Measurements from ENCODE around the gene SDK1. TPM values are rescaled to one million over a fixed set of nuclear protein-coding genes. Genes with fewer than 3 reads are reported as not detected.

Gene SDK1
- total RNA-seq, 1 donor from 2014 or later = 37.6 TPM

GRCh38 chr7:4115442-4115841, 814.4 kb downstream of the SDK1 start:
- H3K4me1 Mint-ChIP-seq (ENCODE audit: low read depth) = no peaks in the 10 kb centered on the region
- H3K27ac Mint-ChIP-seq = no peak overlapping the region
- H3K36me3 Mint-ChIP-seq (ENCODE audit: insufficient read depth) = peaks cover 40% of the 10 kb centered on the region
- H3K27me3 Mint-ChIP-seq = no peaks in the 10 kb centered on the region
- H3K4me3 Mint-ChIP-seq (ENCODE audit: low read depth) = no peak overlapping the region
- TF ChIP-seq CTCF (IDR thresholded peaks at IDR 0.05; ENCODE audit: unreplicated experiment) = no peak
- peaks cover 18% of the 10 kb centered on the region for H3K9me3 Mint-ChIP-seq (ENCODE audit: low read depth)
- DNase-seq (ENCODE audit: low spot score, unreplicated experiment) = no peak

GRCh38 chr7:4115941-4116610, 815.0 kb downstream of the SDK1 start:
- Mint-ChIP-seq H3K27ac (no peak overlapping the region), H3K27me3 (no peaks in the 10 kb centered on the region), H3K4me1 (ENCODE audit: low read depth) (no peaks in the 10 kb centered on the region), H3K4me3 (ENCODE audit: low read depth) (no peak overlapping the region), H3K9me3 (ENCODE audit: low read depth) (peaks cover 20% of the 10 kb centered on the region), H3K36me3 (ENCODE audit: insufficient read depth) (peaks cover 40% of the 10 kb centered on the region)
- TF ChIP-seq CTCF (IDR thresholded peaks at IDR 0.05; ENCODE audit: unreplicated experiment) = no peak
- no peak for DNase-seq (ENCODE audit: low spot score, unreplicated experiment)

- DNase-seq (ENCODE audit: low spot score, unreplicated experiment) = no peak
- H3K4me3 Mint-ChIP-seq (ENCODE audit: low read depth) = no peak overlapping the region
- H3K36me3 Mint-ChIP-seq (ENCODE audit: insufficient read depth) = peaks cover 30% of the 10 kb centered on the region
- H3K27me3 Mint-ChIP-seq = no peaks in the 10 kb centered on the region
- no peak for TF ChIP-seq CTCF (IDR thresholded peaks at IDR 0.05; ENCODE audit: unreplicated experiment)
- H3K27ac Mint-ChIP-seq = no peak overlapping the region
- H3K9me3 Mint-ChIP-seq (ENCODE audit: low read depth) = peaks cover 31% of the 10 kb centered on the region
- no peaks in the 10 kb centered on the region for H3K4me1 Mint-ChIP-seq (ENCODE audit: low read depth)
Observed at GRCh38 chr7:4119848-4120247, 818.8 kb downstream of the SDK1 start.

- Mint-ChIP-seq H3K4me3 (ENCODE audit: low read depth) (no peak overlapping the region), H3K9me3 (ENCODE audit: low read depth) (peaks cover 33% of the 10 kb centered on the region), H3K4me1 (ENCODE audit: low read depth) (no peaks in the 10 kb centered on the region), H3K27me3 (no peaks in the 10 kb centered on the region), H3K27ac (no peak overlapping the region), H3K36me3 (ENCODE audit: insufficient read depth) (peaks cover 25% of the 10 kb centered on the region)
- no peak for TF ChIP-seq CTCF (IDR thresholded peaks at IDR 0.05; ENCODE audit: unreplicated experiment)
- no peak for DNase-seq (ENCODE audit: low spot score, unreplicated experiment)
Observed at GRCh38 chr7:4123346-4123745, 822.3 kb downstream of the SDK1 start.

GRCh38 chr7:4123823-4124222, 822.8 kb downstream of the SDK1 start:
- peaks cover 20% of the 10 kb centered on the region for H3K36me3 Mint-ChIP-seq (ENCODE audit: insufficient read depth)
- no peak for TF ChIP-seq CTCF (IDR thresholded peaks at IDR 0.05; ENCODE audit: unreplicated experiment)
- H3K27me3 Mint-ChIP-seq = no peaks in the 10 kb centered on the region

More at GRCh38 chr7:4123823-4124222, 822.8 kb downstream of the SDK1 start:
- Mint-ChIP-seq H3K27ac (no peak overlapping the region), H3K4me1 (ENCODE audit: low read depth) (no peaks in the 10 kb centered on the region), H3K9me3 (ENCODE audit: low read depth) (peaks cover 30% of the 10 kb centered on the region), H3K4me3 (ENCODE audit: low read depth) (no peak overlapping the region)
- no peak for DNase-seq (ENCODE audit: low spot score, unreplicated experiment)
